Activated gamma-delta T cell (primary cell): ENCODE measurements around the gene KLRF2.

ENCODE experiments used
- DNase-seq: peaks from one replicate; lab custom pipeline; 2025; lab: John Stamatoyannopoulos, UW

Gene KLRF2

DNA sequence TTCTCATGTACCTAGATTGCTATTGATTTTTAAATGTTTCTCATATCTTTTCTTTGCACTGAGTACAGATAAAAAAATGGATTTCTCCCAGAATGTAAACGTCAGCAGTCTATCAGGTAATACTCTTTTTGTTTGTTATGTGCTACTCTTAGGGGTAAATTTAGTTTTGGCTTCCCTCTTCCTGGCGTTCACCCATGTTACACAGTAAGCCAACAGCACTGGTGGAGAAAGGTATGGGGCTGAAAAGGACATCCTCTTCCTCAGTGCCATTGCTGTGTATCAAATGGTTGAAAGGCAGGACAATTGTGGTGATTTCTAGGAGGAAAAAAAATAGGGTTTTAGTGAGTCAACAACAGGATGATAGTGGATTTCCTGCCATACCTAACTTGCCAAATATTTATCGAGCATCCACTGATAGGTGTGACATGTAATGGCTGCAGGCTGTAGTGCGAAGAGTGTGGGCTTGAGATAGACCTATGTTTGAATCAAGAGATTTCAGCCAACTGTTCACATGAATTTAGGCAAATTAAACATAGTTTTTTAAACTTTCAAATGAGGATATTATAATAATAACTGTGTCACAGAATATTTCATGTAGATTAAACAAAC, 7.5 kb downstream of the KLRF2 start:
- no peak for DNase-seq

DNA sequence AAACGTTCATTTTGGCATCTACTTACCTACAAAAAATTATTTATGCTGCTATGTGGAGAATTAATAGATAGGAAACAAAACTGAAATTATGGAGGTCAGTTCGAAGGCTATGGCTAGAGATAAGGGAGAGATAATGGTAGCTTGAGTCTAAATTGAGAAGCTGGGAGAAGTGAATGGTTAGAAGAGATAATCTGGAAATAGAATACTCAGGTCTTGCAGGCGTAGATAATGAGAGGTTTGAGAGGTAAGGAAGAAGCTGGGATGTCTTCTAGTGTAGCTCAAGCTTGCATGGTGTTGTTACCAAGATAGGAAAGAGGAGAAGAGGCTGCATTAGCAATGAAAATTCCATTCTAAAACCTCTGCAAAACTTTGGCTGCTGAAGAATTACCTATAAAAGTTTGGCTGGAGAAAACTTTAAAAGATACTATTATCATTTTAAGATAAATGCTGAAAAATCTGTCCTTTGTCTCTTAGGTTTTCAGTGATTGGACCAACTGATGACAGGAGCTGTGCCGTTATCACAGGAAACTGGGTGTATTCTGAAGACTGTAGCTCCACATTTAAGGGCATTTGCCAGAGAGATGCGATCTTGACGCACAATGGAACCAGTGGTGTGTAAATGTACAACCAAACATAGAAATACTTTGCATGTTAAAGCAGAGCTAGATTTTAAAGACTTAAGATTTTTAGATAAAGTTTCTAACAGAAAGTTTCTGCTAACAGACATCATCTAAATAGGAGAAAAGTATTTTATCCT, 14.1 kb downstream of the KLRF2 start:
- DNase-seq = no peak

DNA sequence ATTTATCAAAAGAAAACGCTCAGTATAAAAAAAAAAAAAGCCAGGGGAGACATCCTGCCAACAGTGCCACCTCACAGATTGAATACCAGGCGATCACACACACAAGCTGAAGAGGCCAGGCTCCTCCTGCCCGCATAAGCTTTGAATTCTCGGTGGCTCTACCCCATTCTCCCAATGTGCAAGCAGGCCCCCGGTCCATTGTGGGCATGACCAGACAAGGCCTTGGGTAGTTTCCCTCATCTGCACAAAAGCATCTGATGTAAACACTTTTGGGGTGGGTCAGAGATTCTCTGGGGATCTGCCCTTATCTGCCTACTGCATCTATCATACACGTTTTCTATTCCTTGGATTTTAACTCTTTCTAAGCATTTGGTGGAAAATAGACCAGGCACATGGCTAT, 16.2 kb downstream of the KLRF2 start:
- DNase-seq = no peak

DNA sequence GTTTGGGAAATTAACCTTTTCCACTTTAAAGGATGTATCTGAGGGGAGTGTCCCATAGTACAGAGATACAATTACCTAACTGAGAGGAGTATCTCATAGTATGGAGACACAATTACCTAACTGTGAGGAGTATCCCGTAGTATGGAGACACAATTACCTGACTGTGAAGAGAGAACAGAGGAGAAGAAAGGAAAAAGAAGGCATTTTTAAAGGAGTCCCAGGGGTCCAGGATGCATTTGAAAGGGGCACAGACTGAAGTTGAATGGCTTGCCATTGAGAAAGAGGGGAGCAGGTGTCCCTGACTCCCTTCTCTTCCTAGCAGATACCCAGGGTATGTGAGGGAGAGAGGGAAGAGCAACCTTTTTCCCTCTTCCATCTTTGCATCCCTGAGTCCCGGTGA, 17.9 kb downstream of the KLRF2 start:
- DNase-seq = no peak

DNA sequence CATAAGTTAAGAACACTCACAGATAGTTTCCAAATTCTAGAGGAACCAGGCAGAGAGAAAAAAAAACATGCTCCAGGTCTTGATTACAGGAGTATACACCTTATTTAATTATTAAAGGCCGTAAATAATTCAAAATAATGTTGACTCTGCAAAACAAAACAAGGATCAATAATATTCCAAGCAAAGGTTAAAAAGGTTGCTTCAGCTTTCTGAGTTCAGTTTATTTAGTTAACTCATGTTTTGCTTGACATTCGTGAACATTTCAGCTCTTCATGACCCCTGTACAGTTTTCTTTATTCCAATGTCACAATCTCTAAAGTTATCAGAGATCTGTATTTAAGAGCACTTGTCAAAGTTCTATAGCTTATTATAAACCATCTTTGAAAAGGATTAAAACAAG, 19.6 kb downstream of the KLRF2 start:
- DNase-seq = no peak

DNA sequence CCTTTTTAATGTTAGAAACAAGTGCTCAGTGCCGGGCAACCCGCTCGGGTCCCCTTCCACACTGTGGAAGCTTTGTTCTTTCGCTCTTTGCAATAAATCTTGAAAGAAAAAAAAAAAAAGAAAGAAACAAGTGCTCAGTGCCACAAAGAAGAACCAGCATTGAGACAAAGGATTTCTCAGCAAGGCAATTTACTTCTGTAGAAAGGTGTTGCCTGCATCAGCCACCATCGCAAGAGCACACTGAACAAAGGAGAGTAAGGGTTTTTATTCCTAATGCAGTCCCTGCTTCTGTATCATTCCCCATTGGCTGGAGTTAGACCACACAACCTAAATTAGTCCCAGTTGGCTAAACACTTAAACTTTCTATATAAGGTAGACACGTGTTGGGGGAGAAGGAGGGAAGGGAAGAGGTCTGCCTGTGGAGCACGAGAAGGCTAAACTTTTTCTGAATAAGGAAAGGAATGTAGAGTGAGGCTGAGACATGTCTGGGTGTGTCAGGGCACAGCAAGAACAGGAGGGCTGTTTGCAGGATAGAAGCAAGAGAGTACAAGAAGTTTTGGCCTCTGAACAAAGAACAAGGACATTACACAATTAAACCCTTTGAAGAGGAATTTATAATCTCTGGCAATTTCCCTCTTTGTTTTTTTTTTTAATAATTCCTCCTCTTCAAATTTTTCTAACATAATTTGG, 21.4 kb downstream of the KLRF2 start:
- DNase-seq = no peak

DNA sequence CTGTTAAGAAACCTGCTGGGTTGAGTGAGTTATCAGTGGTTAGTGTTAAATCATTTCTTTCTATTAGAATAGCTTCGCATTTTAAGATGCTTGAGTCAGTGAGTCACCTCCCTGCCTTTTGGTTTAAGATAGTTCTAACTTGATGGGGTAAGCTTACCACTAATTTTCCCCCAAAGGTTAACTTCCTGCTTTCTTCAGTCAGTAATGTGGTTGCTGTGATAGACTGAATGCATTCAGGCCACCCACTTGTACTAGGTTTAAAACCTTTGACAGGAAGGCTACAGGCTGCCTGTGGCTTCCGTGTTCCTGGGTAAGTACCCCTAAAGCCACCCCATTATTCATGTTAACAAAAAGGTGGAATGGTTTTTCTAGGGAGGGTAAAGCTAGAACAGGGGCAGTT, 25.6 kb downstream of the KLRF2 start:
- no peak for DNase-seq

DNA sequence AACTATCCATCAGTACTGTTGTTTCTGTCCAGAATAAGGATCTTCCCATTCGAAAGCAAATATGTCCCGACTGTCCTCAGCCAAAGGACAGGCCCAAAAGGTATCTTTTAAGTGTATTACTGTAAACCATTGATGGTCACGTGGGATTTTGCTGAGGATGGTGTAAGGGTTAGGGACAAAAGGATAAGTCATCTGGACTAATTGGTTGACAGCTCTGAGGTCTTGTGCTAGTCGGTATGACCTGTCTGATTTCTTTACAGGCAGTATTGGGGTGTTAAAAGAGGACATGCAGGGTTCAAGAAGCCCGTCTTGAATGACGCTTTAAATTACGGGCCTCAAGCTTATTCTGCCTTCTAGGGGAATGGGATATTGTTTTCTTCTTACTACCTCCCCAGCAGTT, 26.5 kb downstream of the KLRF2 start:
- no peak for DNase-seq

DNA sequence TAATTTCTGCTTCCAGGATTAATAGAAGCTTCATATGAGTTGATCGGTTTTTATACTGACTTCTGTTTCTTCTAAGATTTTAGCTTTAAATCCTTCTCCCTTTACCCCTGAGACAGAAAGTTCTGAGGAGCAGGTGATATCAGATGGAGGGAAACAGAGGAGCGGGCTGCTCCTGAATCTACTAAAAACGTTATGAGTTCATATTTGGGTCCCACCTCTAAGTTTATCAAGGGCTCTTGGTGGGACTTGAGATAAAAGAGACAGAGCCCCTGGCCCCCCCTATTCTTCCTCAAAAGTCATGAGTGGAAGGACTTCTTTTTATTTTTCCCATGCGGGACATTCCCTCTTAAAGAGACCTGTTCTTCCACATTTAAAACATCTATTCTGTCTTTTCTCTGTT, 27.1 kb downstream of the KLRF2 start:
- no peak for DNase-seq

DNA sequence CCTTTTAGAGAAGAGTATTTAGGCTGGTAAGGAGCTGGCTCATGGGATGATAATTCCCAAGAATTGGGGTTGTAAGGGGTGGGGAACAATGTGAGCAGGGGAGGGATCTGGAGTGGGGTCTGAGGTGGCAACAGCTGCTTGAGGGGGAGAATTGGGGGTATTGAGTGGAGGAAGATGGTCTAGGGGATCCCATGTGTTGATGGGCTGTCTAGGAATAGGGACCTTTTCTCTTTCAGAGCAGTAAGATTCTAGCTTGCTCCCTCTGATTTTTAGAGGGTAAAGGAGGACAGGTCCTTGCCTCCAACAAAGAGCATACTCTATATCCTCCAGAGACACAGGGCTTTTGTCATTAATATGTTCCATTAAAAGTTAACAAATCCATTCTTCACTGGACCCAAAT, 28.4 kb downstream of the KLRF2 start:
- DNase-seq = no peak

DNA sequence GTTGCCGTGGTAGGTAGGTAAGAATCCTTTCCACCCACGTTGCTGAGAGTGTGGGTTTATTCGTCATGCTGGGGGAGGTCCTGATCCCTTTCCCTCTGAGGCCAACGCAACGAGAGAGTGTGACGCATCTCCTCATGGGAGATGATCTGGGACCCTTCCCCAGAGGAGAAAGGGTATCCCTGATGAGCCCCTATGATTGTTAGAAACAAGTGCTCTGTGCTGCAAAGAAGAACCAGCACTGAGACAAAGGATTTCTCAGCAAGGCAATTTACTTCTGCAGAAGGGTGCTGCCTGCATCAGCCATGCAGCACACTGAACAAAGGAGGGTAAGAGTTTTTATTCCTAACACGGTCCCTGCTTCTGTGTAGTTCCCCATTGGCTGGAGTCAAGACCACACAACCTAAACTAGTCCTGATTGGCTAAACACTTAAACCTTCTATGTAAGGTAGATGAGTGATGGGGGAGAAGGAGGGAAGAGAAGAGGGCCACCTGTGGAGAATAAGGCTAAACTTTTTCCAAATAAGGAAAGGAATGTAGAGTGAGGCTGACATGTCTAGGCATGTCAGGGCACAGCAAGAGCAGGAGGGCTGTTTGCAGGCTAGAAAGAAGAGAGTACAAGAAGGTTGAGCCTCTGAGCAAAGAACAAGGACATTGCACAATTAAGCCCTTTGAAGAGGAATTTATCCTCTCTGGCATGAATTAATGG, 29.6 kb downstream of the KLRF2 start:
- DNase-seq = no peak

DNA sequence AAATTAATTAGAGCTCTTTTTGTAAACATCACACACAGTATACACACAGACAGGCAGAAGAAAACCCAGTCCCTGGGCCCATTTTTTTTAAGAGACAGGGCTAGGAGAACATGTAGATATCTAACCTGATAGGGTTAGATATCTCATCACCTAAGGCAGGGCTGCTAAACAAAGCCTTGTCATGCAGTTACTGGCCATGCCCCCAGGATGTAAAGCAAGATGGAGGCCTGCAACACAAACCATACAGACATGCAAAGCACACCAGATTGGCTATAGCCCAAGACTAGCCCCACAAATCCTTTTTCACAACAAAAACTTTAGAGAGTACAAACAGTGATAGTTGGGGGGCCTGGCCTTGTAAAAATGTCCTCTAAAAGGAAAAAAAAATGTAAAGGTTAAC, 30.4 kb downstream of the KLRF2 start:
- DNase-seq = no peak

DNA sequence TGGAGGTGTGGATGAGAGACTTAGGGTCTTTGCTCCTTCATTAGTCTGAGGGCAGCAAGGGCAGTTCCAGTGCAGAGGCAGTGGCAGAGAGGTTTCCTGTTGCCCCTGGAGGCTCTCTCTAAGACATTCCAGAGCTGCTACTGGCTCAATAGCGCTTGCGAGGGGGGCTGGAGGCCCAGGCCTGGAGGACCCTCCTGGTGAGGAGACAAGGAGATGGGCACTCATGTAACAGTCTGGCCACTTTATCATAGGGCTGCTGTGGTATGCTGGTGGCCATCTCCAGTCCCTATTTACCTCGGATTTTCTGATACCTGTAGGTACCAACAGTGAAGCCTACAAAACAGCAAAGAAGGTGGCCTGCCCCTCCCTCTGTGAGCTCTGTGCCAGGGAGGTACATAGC, 38.2 kb downstream of the KLRF2 start:
- DNase-seq = no peak

DNA sequence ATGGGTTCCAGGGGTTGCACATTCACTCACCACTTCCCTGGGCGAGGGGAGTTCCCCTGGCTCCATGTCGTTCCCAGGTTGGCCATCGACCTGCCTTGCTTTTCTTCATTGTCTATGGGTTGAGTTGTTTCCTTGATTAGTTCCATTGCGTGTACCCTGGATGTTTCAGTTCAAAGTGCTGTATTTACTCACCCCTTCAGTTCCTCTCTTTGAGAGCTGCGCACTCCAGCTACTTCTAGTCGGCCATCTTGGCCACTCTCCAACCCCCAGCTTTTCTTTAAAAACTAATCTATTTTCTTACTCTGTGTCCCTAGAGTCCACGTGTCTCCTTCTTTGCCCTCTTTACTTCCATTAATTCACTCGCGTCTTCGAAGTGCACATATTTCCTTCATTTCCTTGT, 39.2 kb downstream of the KLRF2 start:
- DNase-seq = no peak

DNA sequence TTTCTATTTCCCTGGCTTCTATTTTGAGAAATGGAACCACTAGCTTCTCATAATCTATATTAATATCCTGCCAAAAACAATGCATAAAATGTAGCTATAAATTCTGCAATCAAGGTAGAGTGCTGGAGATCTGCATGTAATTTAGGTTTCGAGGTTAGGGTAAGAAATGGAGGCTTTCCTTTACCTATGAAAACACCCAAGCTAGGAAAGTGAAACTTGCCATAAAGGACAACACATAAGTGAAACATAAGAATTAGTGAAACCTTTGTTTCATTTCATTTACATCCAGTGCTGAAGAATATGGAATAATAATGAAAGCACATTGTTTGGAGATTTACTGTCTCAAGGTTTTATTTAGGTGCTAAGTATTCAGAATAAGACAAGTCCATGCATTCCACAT, 41.1 kb downstream of the KLRF2 start:
- DNase-seq = no peak

DNA sequence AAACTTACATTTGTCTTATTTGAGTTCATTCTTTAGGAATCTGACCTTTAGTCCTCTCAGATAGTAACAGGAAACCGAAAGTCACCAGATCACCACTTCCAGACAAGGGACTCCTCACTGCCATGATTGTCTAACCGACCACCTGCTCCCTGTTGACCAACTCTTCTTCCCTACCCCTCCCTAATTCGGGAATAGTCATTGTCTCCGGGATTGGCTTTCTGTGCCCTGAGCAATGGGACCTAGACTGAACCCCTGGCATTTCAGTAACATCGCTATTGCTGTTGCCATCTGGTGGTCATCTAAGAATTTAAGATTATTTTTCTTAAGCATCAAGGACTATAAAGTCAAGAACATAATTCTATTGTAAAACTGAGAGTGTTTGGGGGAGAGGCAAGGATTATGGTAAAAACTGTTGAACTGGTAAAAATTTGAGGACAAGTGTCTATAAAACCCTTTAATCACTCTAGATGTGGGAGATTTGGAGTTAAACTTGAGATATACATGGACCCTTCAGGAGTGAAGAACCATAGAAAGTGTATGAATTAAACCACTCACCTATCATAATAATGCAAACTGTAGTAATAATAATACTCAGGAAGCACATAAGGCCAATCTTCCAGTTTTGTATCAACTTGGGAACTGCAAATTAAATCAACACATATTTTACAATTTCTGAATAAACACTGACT, 44.6 kb downstream of the KLRF2 start:
- DNase-seq = no peak

DNA sequence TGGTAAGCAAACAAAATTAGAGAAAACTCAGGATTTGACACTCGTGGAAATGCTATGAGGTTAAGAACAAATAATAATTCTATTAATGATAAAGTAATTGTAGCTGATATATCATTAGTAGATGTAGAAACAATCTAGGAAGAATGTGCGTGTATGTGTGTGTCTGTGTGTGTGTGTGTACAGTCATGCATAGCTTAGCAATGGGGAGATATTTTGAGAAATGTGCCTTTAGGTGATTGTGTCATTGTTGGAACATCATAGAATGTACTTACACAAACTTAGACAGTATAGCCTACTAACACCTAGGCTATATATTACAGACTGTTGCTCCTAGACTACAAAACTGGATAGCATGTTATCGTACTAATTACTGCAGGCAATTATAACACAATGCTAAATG, 45.6 kb downstream of the KLRF2 start:
- no peak for DNase-seq

DNA sequence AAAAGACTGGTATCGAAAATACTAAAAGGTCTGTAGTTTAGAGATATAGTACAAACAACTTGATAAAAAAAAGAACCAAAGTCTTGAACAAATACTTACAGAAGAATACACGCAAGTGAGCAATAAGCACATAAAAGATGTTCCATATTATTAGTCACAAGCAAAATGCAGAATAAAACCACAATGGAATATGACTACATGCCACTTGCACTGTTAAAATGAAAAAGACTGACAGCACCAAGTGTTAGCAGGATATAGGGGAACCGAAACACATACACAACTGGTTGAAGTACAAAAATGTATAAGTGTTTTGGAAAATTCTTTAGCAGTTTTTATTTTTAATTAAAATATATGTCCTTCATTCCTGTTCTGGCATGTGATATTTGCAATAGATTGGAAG, 47.3 kb downstream of the KLRF2 start:
- no peak for DNase-seq

DNA sequence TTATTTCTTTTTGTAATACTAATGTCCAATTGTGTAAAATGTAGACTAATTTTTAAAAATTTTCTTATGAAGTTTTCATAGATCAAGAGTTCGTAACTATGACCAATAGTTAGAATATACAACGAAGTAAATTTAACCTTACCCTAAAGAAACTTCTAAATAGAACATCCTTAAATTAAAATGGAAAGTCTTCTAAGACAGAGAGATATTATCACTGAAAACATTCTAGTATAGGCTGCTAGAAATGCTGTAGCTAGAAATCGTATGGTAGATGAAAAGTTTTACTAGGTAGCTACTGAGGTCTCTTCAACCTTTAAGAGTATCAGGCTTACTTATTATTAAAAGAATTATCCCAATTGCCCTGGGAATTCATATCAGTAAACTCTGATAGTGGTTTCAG, 50.0 kb downstream of the KLRF2 start:
- no peak for DNase-seq

DNA sequence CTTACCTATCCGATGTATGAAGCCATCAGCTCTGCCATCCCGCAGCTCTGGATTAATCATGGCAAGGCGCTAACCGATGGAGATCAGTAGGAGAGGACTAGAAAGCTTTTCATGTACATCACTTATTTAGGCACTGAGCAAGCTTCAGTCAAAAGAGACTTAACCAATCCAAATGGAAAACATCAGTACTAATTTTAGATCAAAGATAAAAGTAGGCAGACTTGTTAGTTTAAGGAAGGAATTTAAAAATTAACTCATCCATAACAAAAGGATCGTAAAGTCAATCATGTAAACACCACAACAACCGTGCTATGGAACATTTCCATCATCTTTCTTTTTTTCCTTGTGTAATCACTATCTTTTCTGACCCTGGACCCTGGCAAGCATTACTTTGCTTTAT, 51.0 kb downstream of the KLRF2 start, which contains the start of gene CLEC2A:
Gene CLEC2A (minus strand): TSS at position 101 of the 400 bp plus-strand sequence. CDS start 41 bp downstream, at position 60.
- no peak for DNase-seq

DNA sequence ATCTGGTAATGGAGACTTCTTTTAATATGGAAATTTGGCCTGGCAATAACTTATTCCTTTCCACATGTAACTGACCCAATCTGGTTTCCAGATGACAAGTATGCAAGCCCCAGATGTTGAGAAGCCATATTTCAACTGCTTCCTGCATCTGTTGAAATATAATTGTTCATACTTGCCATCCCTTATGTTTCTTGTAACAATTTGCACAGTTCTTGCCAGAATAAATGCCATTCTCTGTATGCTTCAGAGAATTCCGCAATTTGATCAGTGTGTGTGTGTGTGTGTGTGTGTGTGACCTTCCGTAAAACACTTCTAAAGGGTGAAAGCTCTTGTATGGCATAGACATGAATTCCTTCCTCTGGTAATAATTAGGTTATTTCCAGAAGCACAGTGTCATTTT, 52.7 kb downstream of the KLRF2 start:
- no peak for DNase-seq

DNA sequence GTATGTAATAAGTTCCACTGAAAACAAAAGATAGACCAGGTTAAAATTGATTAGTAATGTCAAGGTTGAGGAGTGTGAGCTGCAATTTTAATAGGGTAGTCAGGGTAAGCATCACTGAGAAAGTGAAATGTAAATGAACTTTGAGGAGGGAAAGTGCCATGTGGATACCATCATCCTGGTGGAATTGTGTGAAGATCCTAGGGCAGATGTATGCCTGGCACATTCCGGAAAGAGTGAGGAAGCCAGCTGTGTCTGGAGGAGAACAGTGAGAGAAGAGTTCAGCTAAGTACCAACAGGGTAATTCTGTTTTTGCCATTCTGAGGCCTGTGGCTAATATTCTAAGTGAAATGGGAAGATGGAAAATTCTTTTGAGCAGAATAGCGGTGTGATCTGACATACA, 53.7 kb downstream of the KLRF2 start:
- DNase-seq = no peak
